Activated CD8-positive, alpha-beta T cell treated with anti-CD3 and anti-CD28 coated beads for 36 hours (primary cell): Measurements from ENCODE around the gene CTSC. TPM values are rescaled to one million over a fixed set of nuclear protein-coding genes. Genes with fewer than 3 reads are reported as not detected.

Experiments
- ATAC-seq: fragments of 200-7000 bp; cut with Tn5 transposase; one replicate; pipeline ENCODE4 v1.10.0; 2021; ENCODE audit warnings: mild to moderate bottlenecking, moderate library complexity
- CTCF ChIA-PET: fragments of 350-600 bp; sonication (Branson Sonifier 250); formaldehyde crosslinking; loops from one replicate; lab custom pipeline; 2021; ENCODE audit warnings: antibody characterized with exemption; lab: Charles Lee
- POLR2A ChIA-PET: fragments of 350-600 bp; sonication (Branson Sonifier 250); formaldehyde crosslinking; loops from one replicate; lab custom pipeline; 2021; ENCODE audit warnings: antibody characterized with exemption; lab: Charles Lee
- DNase-seq: peaks from one replicate; pipeline ENCODE4 v3.0.0-alpha.2; 2020
- H3K27ac Mint-ChIP-seq: one replicate; pipeline ENCODE4 v1.8.0; 2021; ENCODE audit warnings: mild to moderate bottlenecking, mixed read lengths
- H3K27me3 Mint-ChIP-seq: one replicate; pipeline ENCODE4 v1.8.0; 2021; ENCODE audit warnings: mixed read lengths
- H3K36me3 Mint-ChIP-seq: one replicate; pipeline ENCODE4 v1.8.0; 2021; ENCODE audit warnings: low read depth, mixed read lengths
- H3K4me1 Mint-ChIP-seq: one replicate; pipeline ENCODE4 v1.8.0; 2021; ENCODE audit warnings: low read depth, mixed read lengths
- H3K4me3 Mint-ChIP-seq: one replicate; pipeline ENCODE4 v1.8.0; 2021; ENCODE audit warnings: mild to moderate bottlenecking, moderate library complexity, mixed read lengths
- H3K9me3 Mint-ChIP-seq: one replicate; pipeline ENCODE4 v1.8.0; 2021; ENCODE audit warnings: mixed read lengths
- intact Hi-C: fragments of 100-400 bp; cut with micrococcal nuclease; formaldehyde crosslinking; loops from one replicate; pipeline ENCODE4 v1.10.0; 2022
- total RNA-seq, 2 experiments: library from RNA; stranded (reverse); gene quantifications; one replicate each; pipeline ENCODE4 v1.2.3, GENCODE V29; 2021
- TF ChIP-seq, protein P1 (sequence below): fragments of 200-600 bp; IDR thresholded peaks from one replicate; pipeline ENCODE4 v1.8.0; 2022; ENCODE audit warnings: antibody characterized with exemption, mild to moderate bottlenecking

Gene CTSC
- total RNA-seq, 2 experiments from 2014 or later: 59.8 to 70.0 TPM

DNA sequence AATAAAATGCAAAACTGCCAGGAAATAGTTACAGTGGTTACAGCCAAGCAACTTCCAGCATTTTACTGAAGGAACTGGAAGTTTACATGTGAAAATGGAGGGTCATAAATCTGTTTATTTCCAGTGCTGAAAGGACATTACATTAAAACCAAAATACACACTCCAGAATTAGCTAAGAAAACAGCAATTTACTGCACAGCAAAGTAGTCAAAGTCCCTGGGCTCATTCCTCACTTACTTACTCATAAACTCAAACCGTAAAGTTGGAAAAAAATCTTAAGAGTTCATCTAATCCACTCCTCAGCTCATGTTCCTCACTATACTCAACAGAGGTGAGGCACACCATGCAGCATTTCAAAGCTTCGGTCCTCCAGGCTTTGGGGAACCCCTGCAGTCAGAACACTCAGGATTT is 17.4 kb downstream of the CTSC start:
- Mint-ChIP-seq H3K9me3 (no peaks in the 10 kb centered on the region), H3K4me1 (peaks cover 34% of the 10 kb centered on the region), H3K27me3 (no peaks in the 10 kb centered on the region), H3K4me3 (no peak overlapping the region), H3K36me3 (peaks cover 53% of the 10 kb centered on the region), H3K27ac (no peak overlapping the region)
- TF ChIP-seq, protein P1, sequence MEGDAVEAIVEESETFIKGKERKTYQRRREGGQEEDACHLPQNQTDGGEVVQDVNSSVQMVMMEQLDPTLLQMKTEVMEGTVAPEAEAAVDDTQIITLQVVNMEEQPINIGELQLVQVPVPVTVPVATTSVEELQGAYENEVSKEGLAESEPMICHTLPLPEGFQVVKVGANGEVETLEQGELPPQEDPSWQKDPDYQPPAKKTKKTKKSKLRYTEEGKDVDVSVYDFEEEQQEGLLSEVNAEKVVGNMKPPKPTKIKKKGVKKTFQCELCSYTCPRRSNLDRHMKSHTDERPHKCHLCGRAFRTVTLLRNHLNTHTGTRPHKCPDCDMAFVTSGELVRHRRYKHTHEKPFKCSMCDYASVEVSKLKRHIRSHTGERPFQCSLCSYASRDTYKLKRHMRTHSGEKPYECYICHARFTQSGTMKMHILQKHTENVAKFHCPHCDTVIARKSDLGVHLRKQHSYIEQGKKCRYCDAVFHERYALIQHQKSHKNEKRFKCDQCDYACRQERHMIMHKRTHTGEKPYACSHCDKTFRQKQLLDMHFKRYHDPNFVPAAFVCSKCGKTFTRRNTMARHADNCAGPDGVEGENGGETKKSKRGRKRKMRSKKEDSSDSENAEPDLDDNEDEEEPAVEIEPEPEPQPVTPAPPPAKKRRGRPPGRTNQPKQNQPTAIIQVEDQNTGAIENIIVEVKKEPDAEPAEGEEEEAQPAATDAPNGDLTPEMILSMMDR: no peak
- ATAC-seq: no peak
- CTCF ChIA-PET: interaction anchor here (1.1 kb wide), 1 partner anchor 9 kb away, joined by 3 read pairs; no protein-coding TSS in a partner anchor
- intact Hi-C loops: no loop called here
- no peak for DNase-seq
- POLR2A ChIA-PET: no interaction called here

DNA sequence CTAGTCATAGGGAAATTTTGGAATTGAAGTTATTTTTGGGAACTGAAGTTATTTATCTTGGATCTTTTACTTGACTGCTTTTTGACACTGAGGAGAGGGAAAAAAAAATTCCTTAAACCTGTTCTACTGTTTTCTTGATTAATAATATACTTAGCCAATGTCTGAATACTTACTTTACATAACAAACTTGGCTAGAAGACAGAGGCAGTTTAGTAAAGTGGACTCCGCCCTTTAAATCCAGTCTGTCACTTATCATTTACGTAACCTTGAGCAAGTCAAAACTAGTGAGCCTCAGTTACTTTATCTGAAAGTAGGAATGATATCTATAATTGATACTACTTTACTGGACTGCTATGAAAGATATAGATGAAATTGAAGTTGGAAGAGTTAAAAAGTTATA is 19.5 kb downstream of the CTSC start:
- H3K4me3 Mint-ChIP-seq: no peak overlapping the region
- TF ChIP-seq, protein P1: no peak
- ChIA-PET POLR2A (no interaction called here), CTCF (no interaction called here)
- DNase-seq (no peak), ATAC-seq (no peak)
- peaks cover 30% of the 10 kb centered on the region for H3K4me1 Mint-ChIP-seq
- peaks cover 38% of the 10 kb centered on the region for H3K36me3 Mint-ChIP-seq
- no peaks in the 10 kb centered on the region for H3K9me3 Mint-ChIP-seq
- intact Hi-C loops: no loop called here
- H3K27me3 Mint-ChIP-seq: no peaks in the 10 kb centered on the region
- no peak overlapping the region for H3K27ac Mint-ChIP-seq

DNA sequence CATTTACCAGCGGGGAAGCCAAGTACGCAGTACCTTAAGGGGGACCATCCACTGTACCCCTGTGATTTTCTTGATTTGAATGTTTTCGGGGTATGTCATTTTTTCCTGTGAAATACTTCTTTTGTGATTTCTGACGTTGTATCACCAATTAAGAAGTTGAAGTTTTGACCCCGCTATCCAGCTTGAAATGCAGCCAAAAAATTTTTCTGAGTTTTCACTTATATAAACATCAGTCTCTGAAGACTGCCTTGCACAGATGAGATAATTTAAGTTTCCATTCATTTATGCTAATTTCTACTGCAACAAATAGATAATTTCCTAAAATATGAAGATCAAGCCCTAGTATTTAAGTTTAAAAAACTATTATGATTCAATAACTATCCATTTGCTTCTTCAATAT is 20.0 kb downstream of the CTSC start:
- CTCF ChIA-PET: no interaction called here
- H3K36me3 Mint-ChIP-seq: peaks cover 34% of the 10 kb centered on the region

DNA sequence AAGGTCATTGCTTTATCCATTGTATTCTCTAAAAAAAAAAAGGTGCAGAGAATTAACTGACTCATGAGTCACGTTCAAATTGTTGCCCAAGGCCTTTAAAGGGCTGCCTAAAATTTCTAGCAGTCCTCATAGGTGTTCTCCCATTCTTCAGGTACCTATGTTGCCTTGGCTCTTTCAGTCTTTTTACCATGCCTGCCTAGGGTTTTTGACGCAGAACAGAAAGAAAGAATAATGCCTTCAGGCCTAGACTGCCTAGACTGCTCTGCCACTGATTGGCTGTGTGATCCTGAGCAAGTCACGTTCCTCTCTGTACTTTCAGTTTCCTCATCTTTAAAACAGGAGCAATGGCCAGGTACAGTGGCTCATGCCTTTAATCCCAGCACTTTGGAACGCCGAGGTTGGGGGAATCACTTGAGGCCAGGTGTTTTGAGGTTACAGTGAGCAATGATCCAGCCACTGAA is 21.5 kb downstream of the CTSC start:
- POLR2A ChIA-PET: no interaction called here
- no peak overlapping the region for H3K4me3 Mint-ChIP-seq
- no peak overlapping the region for H3K27ac Mint-ChIP-seq
- H3K27me3 Mint-ChIP-seq: no peaks in the 10 kb centered on the region
- H3K36me3 Mint-ChIP-seq: peaks cover 25% of the 10 kb centered on the region
- CTCF ChIA-PET: no interaction called here
- TF ChIP-seq, protein P1: no peak
- ATAC-seq (no peak), DNase-seq (no peak)
- peaks cover 18% of the 10 kb centered on the region for H3K4me1 Mint-ChIP-seq
- intact Hi-C loops: no loop called here
- no peaks in the 10 kb centered on the region for H3K9me3 Mint-ChIP-seq

More for the DNA sequence above, 20.0 kb downstream of the CTSC start:
- peaks cover 28% of the 10 kb centered on the region for H3K4me1 Mint-ChIP-seq
- ATAC-seq (no peak), DNase-seq (no peak)
- no peaks in the 10 kb centered on the region for H3K9me3 Mint-ChIP-seq
- no peaks in the 10 kb centered on the region for H3K27me3 Mint-ChIP-seq
- TF ChIP-seq, protein P1: no peak
- intact Hi-C loops: no loop called here
- no peak overlapping the region for H3K4me3 Mint-ChIP-seq
- no peak overlapping the region for H3K27ac Mint-ChIP-seq
- POLR2A ChIA-PET: no interaction called here

DNA sequence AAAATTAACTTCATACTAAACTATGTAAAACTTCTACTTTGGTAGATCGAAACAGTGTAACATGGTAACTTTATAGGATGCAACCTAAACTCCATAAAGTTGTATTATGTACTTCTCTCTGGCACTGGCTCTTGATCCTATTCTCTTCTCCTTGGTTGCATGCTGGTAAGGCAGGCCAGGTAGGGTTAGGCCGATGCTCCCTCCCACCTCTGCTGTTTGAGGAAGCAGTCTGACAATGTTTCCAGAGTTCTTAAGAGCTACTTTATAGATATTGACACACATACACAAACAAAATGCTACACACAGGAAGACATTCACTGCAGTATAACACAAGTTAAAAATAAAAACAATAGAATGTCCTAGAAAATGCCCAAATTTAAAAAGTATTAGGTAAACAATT is 22.5 kb downstream of the CTSC start:
- H3K4me1 Mint-ChIP-seq: peaks cover 12% of the 10 kb centered on the region
- intact Hi-C loops: no loop called here
- ATAC-seq: no peak
- no peak for DNase-seq
- H3K27me3 Mint-ChIP-seq: no peaks in the 10 kb centered on the region
- ChIA-PET CTCF (no interaction called here), POLR2A (no interaction called here)
- no peaks in the 10 kb centered on the region for H3K9me3 Mint-ChIP-seq
- no peak overlapping the region for H3K4me3 Mint-ChIP-seq
- H3K27ac Mint-ChIP-seq: no peak overlapping the region
- peaks cover 24% of the 10 kb centered on the region for H3K36me3 Mint-ChIP-seq
- TF ChIP-seq, protein P1: no peak
